CD14-positive monocyte (primary cell): ENCODE results near the gene WDSUB1. TPM values are rescaled to one million over a fixed set of nuclear protein-coding genes. Genes with fewer than 3 reads are reported as not detected.

Source experiments
- DNase-seq, 3 donors: peaks; one replicate each; pipeline ENCODE4 v3.0.0-alpha.2; 2011 to 2022
- H2AFZ ChIP-seq: 2 replicates; pipeline ENCODE4 v1.6.0; 2012; ENCODE audit warnings: mild to moderate bottlenecking, low read depth, low read length, inconsistent platforms; ENCODE audit not compliant: insufficient read depth, poor library complexity, severe bottlenecking
- H3K27ac ChIP-seq, 2 donors: 1 replicate in 1 of 2; 2 replicates in 1 of 2; pipeline ENCODE4 v1.5.1; 2012 to 2013; ENCODE audit warnings: low read length in 2 of 2, control low read depth in 1 of 2, inconsistent platforms in 1 of 2, low read depth in 1 of 2, mild to moderate bottlenecking in 1 of 2
- H3K27me3 ChIP-seq, 2 donors: one replicate each; pipeline versions ENCODE4 v1.6.0 to v1.6.1; 2011 to 2013; ENCODE audit warnings: low read length in 2 of 2; ENCODE audit not compliant: control insufficient read depth in 2 of 2, insufficient read depth in 2 of 2
- H3K36me3 ChIP-seq, 2 donors: replicated peaks in 1 of 2; 1 replicate in 1 of 2; 2 replicates in 1 of 2; pipeline versions ENCODE4 v1.5.1 to v1.6.1; 2012 to 2013; ENCODE audit warnings: low read length in 2 of 2, control low read depth in 1 of 2, inconsistent platforms in 1 of 2, mild to moderate bottlenecking in 1 of 2; ENCODE audit not compliant: insufficient read depth in 2 of 2, control insufficient read depth in 1 of 2
- H3K4me1 ChIP-seq, 2 donors: 1 replicate in 1 of 2; 2 replicates in 1 of 2; pipeline versions ENCODE4 v1.5.1 to v1.6.1; 2012 to 2013; ENCODE audit warnings: low read length in 2 of 2, control low read depth in 1 of 2, inconsistent platforms in 1 of 2, mild to moderate bottlenecking in 1 of 2, moderate library complexity in 1 of 2; ENCODE audit not compliant: insufficient read depth in 2 of 2, control insufficient read depth in 1 of 2
- H3K4me2 ChIP-seq: replicated peaks from 2 replicates; pipeline ENCODE3; 2012; ENCODE audit warnings: low read length, moderate library complexity, mild to moderate bottlenecking; ENCODE audit not compliant: poor library complexity, severe bottlenecking; ENCODE audit errors: extremely low read depth
- H3K4me3 ChIP-seq, 3 experiments: fragments of 200-600 bp in 1 of 3; sonication (generic) in 1 of 3; replicated peaks in 1 of 3; 1 replicate in 2 of 3; 2 replicates in 1 of 3; pipeline ENCODE4 v1.5.1; 2011 to 2013; ENCODE audit warnings: low read length in 3 of 3, mild to moderate bottlenecking in 3 of 3, control low read depth in 2 of 3, low read depth in 2 of 3, inconsistent platforms in 1 of 3, moderate library complexity in 1 of 3
- H3K79me2 ChIP-seq: 2 replicates; pipeline ENCODE4 v1.6.0; 2012; ENCODE audit warnings: mild to moderate bottlenecking, control low read depth, inconsistent platforms, low read length, moderate library complexity; ENCODE audit not compliant: insufficient read depth
- H3K9ac ChIP-seq: 2 replicates; pipeline ENCODE4 v1.6.0; 2017; ENCODE audit warnings: low read length, mild to moderate bottlenecking; ENCODE audit not compliant: insufficient read depth, poor library complexity, severe bottlenecking
- H3K9me3 ChIP-seq, 2 donors: replicated peaks in 1 of 2; 1 replicate in 1 of 2; 2 replicates in 1 of 2; pipeline versions ENCODE4 v1.5.1 to v1.6.1; 2012 to 2013; ENCODE audit warnings: low read length in 2 of 2, control low read depth in 1 of 2; ENCODE audit not compliant: control insufficient read depth in 1 of 2, insufficient read depth in 1 of 2
- H4K20me1 ChIP-seq: 2 replicates; pipeline ENCODE4 v1.6.0; 2012; ENCODE audit warnings: mild to moderate bottlenecking, low read length, control low read depth, moderate library complexity; ENCODE audit not compliant: insufficient read depth
- H3K27ac Mint-ChIP-seq, 7 donors: one replicate each; pipeline ENCODE4 v1.8.0; 2020; ENCODE audit warnings: mild to moderate bottlenecking in 7 of 7, mixed read lengths in 7 of 7, moderate library complexity in 6 of 7, inconsistent platforms in 2 of 7
- H3K27me3 Mint-ChIP-seq, 3 donors: one replicate each; pipeline ENCODE4 v1.8.0; 2021 to 2022; ENCODE audit warnings: low read depth in 3 of 3, mild to moderate bottlenecking in 3 of 3, mixed read lengths in 3 of 3, moderate library complexity in 3 of 3, inconsistent platforms in 1 of 3
- H3K36me3 Mint-ChIP-seq, 2 donors: one replicate each; pipeline ENCODE4 v1.8.0; 2020; ENCODE audit warnings: mixed read lengths in 2 of 2, inconsistent platforms in 1 of 2, mild to moderate bottlenecking in 1 of 2
- H3K4me1 Mint-ChIP-seq: one replicate; pipeline ENCODE4 v1.8.0; 2020; ENCODE audit warnings: mild to moderate bottlenecking, mixed read lengths
- H3K4me3 Mint-ChIP-seq, 2 donors: one replicate each; pipeline ENCODE4 v1.8.0; 2020; ENCODE audit warnings: mild to moderate bottlenecking in 2 of 2, mixed read lengths in 2 of 2, moderate library complexity in 1 of 2
- H3K9me3 Mint-ChIP-seq, 7 donors: one replicate each; pipeline ENCODE4 v1.8.0; 2020 to 2022; ENCODE audit warnings: mixed read lengths in 7 of 7, mild to moderate bottlenecking in 6 of 7, moderate library complexity in 6 of 7, inconsistent platforms in 2 of 7
- WGBS: methylation state at CpG from one replicate; pipeline ENCODE4 v1.1.5; 2013; ENCODE audit warnings: missing lambda C conversion rate; ENCODE audit not compliant: insufficient coverage; 5-methylcytosine and 5-hydroxymethylcytosine counted together
- intact Hi-C, 2 donors: fragments of 100-400 bp; cut with micrococcal nuclease; formaldehyde crosslinking; loops; one replicate each; pipeline versions ENCODE4 v1.15.0 to v1.15.1; 2023
- polyA plus RNA-seq, 3 donors: library from polyadenylated mRNA; depleted of rRNA in 1 of 3; unstranded in 2 of 3; stranded (reverse) in 1 of 3; fragments of 300-500 nt in 2 of 3; fragments of >200 nt in 1 of 3; fragmentation: Illumina TruSeq in 2 of 3; gene quantifications; 1 replicate in 2 of 3; 2 replicates in 1 of 3; pipeline ENCODE4 v1.2.3, GENCODE V29; 2012 to 2021
- TF ChIP-seq, protein P1 (sequence below): fragments of 200-600 bp; IDR thresholded peaks from one replicate; pipeline ENCODE4 v1.8.0; 2022; ENCODE audit warnings: antibody characterized with exemption, mild to moderate bottlenecking

The WDSUB1 gene
- polyA plus RNA-seq, 3 donors = 9.4 to 17.8 (median 10.1) TPM

DNA sequence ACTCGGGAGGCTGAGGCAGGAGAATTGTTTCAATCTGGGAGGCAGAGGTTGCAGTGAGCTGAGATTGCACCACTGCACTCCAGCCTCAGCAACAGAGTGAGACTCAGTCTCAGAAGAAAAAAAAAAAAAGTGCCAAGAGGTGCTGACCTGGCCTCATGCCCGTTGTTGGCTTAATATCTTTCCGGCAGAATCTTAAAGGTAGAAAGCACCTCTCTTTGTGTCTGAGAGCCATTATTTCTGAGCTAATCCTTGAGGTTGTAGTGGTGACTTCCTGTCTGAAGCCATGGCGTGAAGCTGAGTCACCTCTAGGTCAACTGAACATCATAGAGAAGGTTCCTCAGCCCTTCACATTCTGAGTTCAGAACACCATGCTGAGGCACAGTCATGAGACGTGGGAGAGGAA lies 60.4 kb downstream of the WDSUB1 start:
- peak overlapping the region in 5 of 7 donors; percentile 42 to 79 (median 68) for H3K27ac Mint-ChIP-seq
- no peak overlapping the region for H2AFZ ChIP-seq
- H3K4me1 Mint-ChIP-seq = peaks cover 9% of the 10 kb centered on the region
- no peak overlapping the region for H3K4me2 ChIP-seq
- peaks cover 0 to 7% of the 10 kb centered on the region in 2 donors for H3K36me3 ChIP-seq
- peaks cover 12 to 13% of the 10 kb centered on the region in 2 donors for H3K4me1 ChIP-seq
- peaks cover 0 to 3% (median 0%) of the 10 kb centered on the region in 7 donors for H3K9me3 Mint-ChIP-seq
- H3K27ac ChIP-seq = peak overlapping the region in 1 of 2 donors; percentile 70
- H3K79me2 ChIP-seq = no peaks in the 10 kb centered on the region
- no peak overlapping the region for H3K4me3 Mint-ChIP-seq
- no peaks in the 10 kb centered on the region for H3K27me3 Mint-ChIP-seq
- WGBS = 37% methylated on average over 3 of the region's 5 CpGs
- H3K9ac ChIP-seq = no peak overlapping the region
- intact Hi-C loops = no loop called here
- H3K36me3 Mint-ChIP-seq = peaks cover 10 to 16% of the 10 kb centered on the region in 2 donors
- H3K9me3 ChIP-seq = no peaks in the 10 kb centered on the region
- H3K27me3 ChIP-seq = no peaks in the 10 kb centered on the region
- no peak overlapping the region for H3K4me3 ChIP-seq
- TF ChIP-seq, protein P1, sequence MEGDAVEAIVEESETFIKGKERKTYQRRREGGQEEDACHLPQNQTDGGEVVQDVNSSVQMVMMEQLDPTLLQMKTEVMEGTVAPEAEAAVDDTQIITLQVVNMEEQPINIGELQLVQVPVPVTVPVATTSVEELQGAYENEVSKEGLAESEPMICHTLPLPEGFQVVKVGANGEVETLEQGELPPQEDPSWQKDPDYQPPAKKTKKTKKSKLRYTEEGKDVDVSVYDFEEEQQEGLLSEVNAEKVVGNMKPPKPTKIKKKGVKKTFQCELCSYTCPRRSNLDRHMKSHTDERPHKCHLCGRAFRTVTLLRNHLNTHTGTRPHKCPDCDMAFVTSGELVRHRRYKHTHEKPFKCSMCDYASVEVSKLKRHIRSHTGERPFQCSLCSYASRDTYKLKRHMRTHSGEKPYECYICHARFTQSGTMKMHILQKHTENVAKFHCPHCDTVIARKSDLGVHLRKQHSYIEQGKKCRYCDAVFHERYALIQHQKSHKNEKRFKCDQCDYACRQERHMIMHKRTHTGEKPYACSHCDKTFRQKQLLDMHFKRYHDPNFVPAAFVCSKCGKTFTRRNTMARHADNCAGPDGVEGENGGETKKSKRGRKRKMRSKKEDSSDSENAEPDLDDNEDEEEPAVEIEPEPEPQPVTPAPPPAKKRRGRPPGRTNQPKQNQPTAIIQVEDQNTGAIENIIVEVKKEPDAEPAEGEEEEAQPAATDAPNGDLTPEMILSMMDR = no peak
- peak; percentile 73 to 88 (median 84) for DNase-seq
- H4K20me1 ChIP-seq = no peaks in the 10 kb centered on the region

GRCh38 chr2:159225025-159226016 lies 61.2 kb downstream of the WDSUB1 start:
- peaks cover 12 to 13% of the 10 kb centered on the region in 2 donors for H3K4me1 ChIP-seq
- no peak overlapping the region for H2AFZ ChIP-seq
- no peak for DNase-seq
- Mint-ChIP-seq H3K27ac (peak overlapping the region in 5 of 7 donors; percentile 14 to 79 (median 68)), H3K27me3 (peaks cover 0 to 2% (median 0%) of the 10 kb centered on the region in 3 donors), H3K4me1 (peaks cover 9% of the 10 kb centered on the region), H3K4me3 (no peak overlapping the region), H3K36me3 (peaks cover 9 to 10% of the 10 kb centered on the region in 2 donors), H3K9me3 (peaks cover 0 to 3% (median 0%) of the 10 kb centered on the region in 7 donors)
- H4K20me1 ChIP-seq = no peaks in the 10 kb centered on the region
- intact Hi-C loops = no loop called here
- H3K4me3 ChIP-seq = no peak overlapping the region
- no peaks in the 10 kb centered on the region for H3K79me2 ChIP-seq
- H3K9me3 ChIP-seq = no peaks in the 10 kb centered on the region
- H3K27me3 ChIP-seq = no peaks in the 10 kb centered on the region
- TF ChIP-seq, protein P1 = no peak
- peaks cover 0 to 4% of the 10 kb centered on the region in 2 donors for H3K36me3 ChIP-seq
- H3K9ac ChIP-seq = no peak overlapping the region
- H3K4me2 ChIP-seq = no peak overlapping the region
- 98% methylated on average over 10 of the region's 26 CpGs for WGBS
- peak overlapping the region in 1 of 2 donors; percentile 70 for H3K27ac ChIP-seq
